T-helper 1 cell (primary cell): ENCODE data around the gene LRP1B.
"Not testable (repeated sequence)": the region's sequence is repeated elsewhere in the genome, so short reads cannot be mapped to it uniquely, and the experiment has no call there.

Source experiments
- DNase-seq, 5 donors: peaks; one replicate each; pipeline ENCODE4 v3.0.0-alpha.2; 2012 to 2020

LRP1B gene

GRCh38 chr2:140744379-140744778 lies 1386.4 kb downstream of the LRP1B start:
- DNase-seq, result no peak

GRCh38 chr2:140737006-140737405 lies 1393.8 kb downstream of the LRP1B start:
- DNase-seq, result no peak

GRCh38 chr2:140734992-140735391 lies 1395.8 kb downstream of the LRP1B start:
- DNase-seq, result no peak

DNA sequence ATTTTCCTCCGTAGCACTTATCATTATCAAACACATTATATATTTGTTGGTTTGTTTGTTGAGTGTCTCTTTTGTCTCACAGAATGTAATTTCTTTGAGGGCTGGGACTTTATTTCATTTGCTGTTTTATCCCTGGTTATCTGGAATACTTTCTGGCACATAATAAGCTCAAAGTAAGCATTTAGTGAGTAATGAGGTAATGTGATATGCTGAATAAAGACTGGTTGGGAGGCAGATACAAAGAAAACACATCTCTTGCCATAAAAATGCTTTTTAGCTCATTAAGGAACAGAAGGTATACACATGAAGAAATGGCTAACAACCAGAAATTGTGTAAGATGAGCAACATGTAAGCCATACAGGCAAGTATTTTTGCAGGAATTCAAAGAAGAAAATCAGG lies 1411.8 kb downstream of the LRP1B start:
- DNase-seq, result no peak

DNA sequence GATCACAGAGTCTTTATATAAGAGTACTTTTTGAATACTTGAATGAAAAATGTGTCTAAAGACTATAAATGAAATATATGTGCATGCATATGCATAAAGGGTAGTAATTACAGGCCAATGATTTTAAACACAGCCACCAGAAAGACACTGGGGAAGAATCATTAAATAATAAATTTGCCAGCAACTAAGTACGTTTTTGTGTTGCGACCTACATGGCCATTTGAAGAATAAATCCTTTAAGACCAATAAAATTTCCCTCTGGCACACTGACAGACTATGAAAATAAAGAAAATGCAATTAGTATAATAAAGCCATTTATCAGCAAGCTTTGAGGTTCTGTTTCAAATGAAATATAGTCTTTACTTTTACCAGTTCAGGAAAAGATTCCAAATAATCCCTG lies 1413.3 kb downstream of the LRP1B start:
- no peak for DNase-seq

DNA sequence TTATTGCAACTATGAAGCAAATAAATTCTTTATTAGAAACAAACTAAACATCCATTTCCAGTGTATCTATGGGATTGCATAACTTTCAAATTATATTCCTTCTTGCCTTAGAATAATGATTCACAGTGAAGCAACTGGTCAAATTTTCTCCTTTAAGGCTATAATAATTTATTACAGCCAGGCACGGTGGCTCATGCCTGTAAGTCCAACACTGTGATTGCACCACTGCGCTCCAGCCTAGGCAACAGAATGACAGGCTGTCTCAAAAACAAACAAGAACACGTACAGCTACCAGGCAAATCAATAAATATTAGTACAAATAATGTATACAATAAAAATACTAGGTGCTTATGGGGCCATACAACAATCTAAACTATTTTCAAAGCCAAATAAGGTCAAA lies 1416.2 kb downstream of the LRP1B start:
- no peak for DNase-seq

GRCh38 chr2:140711867-140712266 lies 1418.9 kb downstream of the LRP1B start:
- DNase-seq, result no peak

DNA sequence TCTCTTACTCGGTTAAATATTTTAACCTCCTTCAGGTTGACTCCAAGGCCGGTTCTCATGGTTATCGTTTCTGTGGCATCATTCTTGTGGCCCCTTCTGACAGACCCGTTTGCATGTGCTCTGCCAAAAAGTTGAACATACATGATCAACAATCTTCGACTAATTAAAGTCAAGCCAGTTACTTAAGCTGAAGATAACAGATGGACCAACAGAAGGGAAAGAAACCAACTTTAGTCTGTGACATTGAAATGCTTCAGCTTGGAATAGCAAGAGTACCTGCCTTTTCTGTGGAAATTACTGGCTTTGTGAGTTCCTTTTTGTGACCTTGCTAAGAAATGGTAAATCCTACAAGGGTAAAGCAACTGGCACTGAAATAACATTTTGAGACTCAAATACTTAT lies 1429.1 kb downstream of the LRP1B start:
- no peak for DNase-seq

DNA sequence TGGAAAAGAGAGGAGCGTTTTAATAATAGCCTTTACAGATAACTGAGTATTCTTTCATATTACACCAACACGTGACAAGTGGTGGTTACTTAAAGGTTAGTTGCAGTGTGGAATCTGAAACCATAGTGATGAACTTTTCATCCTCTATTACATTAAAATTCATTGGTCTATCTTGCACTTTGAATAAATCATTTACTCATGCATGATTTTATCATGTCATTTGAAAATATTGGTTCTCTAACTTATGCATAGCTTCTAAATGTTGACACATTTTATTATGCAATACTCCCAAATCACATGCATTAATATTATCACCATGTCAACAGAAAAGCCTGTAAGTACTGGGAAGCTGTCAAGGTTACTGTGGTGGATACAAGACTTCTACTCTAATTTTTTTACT lies 1432.2 kb downstream of the LRP1B start:
- no peak for DNase-seq

DNA sequence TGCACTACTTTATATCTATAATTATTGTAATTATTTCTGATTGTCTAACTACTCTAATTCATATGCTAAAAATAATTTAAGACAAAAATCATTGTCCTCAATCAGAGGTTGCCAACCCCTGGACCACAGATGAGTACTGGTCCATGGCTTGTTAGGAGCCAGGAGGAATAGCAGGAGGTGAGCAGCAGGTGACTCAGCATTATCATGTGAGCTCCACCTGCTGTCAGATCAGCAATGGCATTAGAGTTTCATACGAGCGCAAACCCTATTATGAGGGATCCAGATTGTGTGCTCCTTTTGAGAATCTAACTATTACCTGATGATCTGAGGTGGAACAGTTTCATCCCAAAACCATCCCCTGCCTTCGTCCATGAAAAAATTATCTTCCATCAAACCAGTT lies 1434.4 kb downstream of the LRP1B start:
- no peak for DNase-seq

DNA sequence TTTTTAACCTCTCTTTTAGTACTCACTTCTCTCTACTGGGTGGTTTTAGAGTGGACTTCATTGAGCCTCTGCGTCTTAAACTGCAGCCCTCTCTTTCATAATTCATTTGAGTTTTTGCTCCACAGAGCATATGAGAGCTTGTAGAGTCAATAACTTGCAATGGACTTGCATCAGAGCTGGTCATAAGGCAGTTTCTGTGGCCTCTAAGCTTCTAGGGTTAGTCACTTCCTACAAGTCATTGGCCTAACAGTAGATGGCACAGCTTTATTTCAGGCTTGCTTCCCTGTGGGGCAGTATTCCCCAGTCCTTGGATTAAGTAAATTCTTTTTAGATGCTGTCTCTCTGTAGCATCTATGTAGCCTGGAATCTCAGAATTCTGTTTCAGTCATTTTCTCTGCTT lies 1435.7 kb downstream of the LRP1B start:
- no peak for DNase-seq

DNA sequence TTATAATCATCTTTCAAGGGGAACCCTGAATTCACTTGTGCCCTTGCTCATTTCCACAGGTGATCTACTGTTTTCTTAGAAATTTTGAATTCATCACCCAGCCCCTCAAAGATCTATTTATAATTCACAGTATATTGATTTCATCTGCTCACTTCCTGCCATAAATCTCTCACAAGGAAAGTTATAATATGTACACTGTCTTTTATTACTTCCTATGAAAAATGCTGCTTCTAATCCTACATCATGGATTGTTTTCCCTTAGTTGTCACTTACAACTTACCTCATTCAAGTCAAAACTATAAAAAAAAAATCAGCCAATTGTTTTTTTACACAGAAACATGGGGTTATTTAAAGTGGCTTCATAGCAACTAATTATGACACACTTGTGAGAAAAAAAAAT lies 1443.0 kb downstream of the LRP1B start:
- DNase-seq, result no peak

DNA sequence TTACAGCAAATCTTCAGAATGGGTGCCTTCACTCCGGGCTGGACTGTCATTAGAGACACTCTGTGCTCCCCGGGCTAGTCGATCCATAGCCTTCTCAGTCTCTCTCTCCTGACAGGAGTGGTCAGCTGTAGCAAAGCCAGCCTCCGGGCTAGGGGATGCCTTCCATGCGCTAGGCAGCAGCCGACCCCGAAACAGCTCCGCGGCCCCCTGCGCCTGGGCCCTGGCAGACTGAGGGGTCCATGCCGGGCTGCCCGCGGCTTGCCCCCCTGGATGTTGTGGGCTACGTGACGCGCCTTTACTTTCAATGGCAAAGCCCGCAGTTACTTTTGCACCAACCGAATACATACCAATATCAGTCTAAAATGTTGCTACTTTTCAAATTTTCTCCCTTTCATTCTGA lies 1447.2 kb downstream of the LRP1B start:
- DNase-seq, result no peak

DNA sequence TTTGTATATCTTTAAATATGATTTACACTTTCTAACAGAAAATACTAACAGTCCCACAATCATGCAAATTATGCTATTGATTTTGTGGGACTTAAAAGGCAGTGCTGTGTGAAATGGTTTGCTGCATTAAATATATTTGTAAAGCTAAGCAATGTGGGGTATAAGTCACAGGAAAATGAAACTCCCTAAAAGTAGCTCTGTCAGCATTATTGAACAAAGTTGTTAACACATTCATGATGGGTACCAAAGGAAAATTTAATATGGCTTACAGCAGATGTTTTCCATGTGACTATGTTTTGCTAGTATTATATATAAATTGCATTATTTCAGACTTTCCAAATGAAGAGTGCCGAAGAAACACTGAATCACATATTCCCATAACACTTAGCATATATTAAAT lies 1450.0 kb downstream of the LRP1B start:
- DNase-seq, result no peak

- DNase-seq, result no peak
These were observed 1451.1 kb downstream of the LRP1B start for GRCh38 chr2:140679752-140680151.

DNA sequence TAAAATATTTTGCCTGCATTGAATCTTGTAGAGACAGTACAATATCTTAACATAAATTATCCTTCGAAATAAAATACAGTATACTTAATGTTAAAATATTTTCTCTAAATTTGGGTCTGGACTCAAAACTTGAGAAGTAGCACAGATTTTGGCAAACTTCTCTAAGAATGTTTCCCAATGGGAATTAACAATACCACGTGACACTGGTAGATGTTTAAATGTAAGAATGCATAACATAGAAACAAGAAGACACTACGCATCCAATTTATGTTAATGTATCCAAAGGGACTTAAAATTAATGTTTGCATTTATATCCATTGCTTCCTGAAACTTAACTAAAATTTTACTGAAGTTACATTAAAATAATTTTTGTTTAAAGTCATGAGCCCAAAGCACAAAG lies 1460.9 kb downstream of the LRP1B start:
- DNase-seq, result no peak

DNA sequence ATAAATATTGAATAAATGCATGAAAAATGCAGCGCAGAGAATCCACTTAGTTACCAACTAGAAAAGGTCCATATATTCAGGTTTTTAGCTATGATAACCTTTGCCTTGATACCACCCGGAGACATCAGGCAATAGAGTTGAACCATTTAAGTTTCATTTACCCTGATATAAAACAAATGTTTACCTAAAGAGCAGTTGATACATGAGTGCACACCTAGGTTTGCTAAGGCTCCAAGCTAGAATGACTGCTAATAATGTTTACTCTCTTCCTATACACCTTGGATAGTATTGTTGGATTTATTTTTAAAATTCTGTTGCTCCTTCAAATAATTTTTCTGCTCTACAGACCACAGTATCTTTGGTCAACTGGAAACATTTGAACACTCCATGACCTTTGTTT lies 1463.6 kb downstream of the LRP1B start:
- DNase-seq, result no peak

DNA sequence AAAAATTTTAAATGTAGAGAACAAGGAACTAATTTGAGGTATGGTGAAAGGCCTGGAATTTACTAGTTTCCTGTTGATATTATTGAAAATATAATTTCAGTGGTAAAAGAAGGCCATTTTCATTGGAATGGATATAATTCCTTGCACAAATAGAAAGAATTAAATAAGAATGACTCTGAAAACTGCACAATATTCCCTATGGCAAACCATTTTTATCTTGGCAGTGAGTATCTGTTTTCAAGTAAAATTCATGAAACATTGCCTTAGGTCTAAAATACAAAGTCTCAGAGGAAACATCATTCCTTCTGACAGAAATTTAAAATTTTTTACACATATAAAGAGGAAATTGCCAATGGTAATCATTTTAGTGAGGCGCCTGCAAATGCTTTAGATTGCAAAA lies 1468.3 kb downstream of the LRP1B start:
- DNase-seq, result no peak

DNA sequence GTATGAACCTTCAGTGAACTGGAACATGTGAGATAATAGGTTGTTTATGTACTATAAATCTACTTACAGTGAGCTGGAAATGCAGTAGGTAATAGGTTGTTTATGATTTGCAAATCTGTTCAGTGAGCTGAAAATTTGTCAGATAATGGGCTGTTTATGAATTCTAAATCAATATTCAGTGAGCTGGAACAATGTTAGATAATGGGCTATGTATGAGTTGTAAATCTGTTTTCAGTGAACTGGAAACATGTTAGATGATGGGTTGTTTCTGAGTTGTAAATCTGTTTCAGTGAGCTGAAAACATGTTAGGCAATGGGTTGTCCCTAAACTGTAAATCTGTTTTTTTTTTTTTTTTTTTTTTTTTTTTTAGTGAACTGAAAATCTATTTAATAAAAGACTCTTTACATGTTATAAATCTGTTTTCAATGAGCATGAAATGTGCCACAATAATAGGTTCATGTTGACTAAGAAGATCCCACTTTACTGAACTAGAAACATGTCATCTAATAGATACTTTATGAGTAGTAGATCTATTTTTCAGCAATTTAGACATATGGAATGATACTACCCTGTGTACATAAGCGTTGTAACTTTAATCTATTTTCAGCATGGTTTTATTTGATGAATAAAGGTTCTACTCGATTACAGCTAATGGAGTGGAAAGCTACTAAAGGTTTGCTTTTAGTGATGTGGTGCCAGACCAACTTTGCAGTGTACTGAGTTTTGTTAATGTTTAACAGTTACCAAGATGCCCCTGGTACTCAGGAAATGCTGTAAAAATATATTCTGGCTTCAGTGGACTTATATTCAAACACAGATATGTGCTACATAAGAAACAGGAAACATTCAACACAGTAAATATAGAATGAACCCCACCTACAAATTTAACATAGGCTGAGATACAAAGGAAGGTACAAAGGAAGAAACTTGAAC lies 1471.8 kb downstream of the LRP1B start:
- DNase-seq, result no peak

DNA sequence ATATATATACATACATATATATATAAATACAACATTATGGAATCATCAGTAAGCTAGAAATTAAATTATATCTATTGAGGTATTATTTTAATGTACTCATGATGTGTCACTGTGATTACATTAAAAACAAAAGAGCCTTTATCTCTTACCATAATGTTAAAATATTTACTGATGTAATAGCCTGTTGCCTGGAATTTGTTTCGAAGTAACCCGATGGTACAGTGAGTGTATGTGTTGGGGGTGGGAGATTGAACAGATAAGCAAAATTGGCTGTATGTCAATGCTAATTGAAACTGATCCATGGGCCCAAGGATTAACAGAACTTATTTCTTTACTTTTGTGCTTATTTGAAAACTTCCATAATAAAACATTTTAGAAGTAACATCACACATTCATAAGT lies 1473.2 kb downstream of the LRP1B start:
- no peak for DNase-seq

GRCh38 chr2:140654565-140654964 lies 1476.3 kb downstream of the LRP1B start:
- DNase-seq, result no peak

GRCh38 chr2:140650825-140651224 lies 1480.0 kb downstream of the LRP1B start:
- no peak for DNase-seq

- DNase-seq, result not testable (repeated sequence)
These were observed 1480.7 kb downstream of the LRP1B start for GRCh38 chr2:140650134-140650533.

GRCh38 chr2:140648393-140648792 lies 1482.4 kb downstream of the LRP1B start:
- no peak for DNase-seq

- no peak for DNase-seq
These were observed 1487.0 kb downstream of the LRP1B start for GRCh38 chr2:140643761-140644187.
